Activated CD8-positive, alpha-beta memory T cell treated with anti-CD3 and anti-CD28 coated beads for 48 hours (primary cell): ENCODE results near the gene GTF2H1.
A peak's percentile ranks its signal among the peaks of the same experiment; 100 is the strongest.
"Not testable (repeated sequence)": the region's sequence is repeated elsewhere in the genome, so short reads cannot be mapped to it uniquely, and the experiment has no call there.

ENCODE experiments used
- DNase-seq, 3 experiments: peaks; one replicate each; pipeline ENCODE4 v3.0.0-alpha.2; 2020; ENCODE audit warnings: low read depth in 2 of 3, low spot score in 2 of 3

Gene GTF2H1

GRCh38 chr11:18372201-18372600 lies 49.8 kb downstream of the GTF2H1 start:
- no peak for DNase-seq

- no peak for DNase-seq
Observed at GRCh38 chr11:18374956-18375355, 52.6 kb downstream of the GTF2H1 start.

GRCh38 chr11:18375941-18376340 lies 53.6 kb downstream of the GTF2H1 start:
- no peak for DNase-seq

- DNase-seq: no peak
Observed at GRCh38 chr11:18379201-18379600, 56.8 kb downstream of the GTF2H1 start.

GRCh38 chr11:18383388-18384156 lies 61.2 kb downstream of the GTF2H1 start:
- peak in 1 of 3 experiments; percentile 46 for DNase-seq

GRCh38 chr11:18384157-18384641 lies 61.8 kb downstream of the GTF2H1 start:
- no peak for DNase-seq

- no peak for DNase-seq
Observed at GRCh38 chr11:18390088-18390487, 67.7 kb downstream of the GTF2H1 start.

GRCh38 chr11:18392434-18393321 lies 70.3 kb downstream of the GTF2H1 start:
- DNase-seq: no peak

GRCh38 chr11:18393581-18394274 lies 71.4 kb downstream of the GTF2H1 start:
- no peak for DNase-seq

- DNase-seq: peak; percentile 97 to 100 (median 99)
Observed at GRCh38 chr11:18394275-18394927, 72.0 kb downstream of the GTF2H1 start, which contains the start of gene LDHA. LDHA (plus strand) TSS chr11:18394563; CDS start chr11:18396843, 2,280 bp downstream.

- DNase-seq: no peak
Observed at GRCh38 chr11:18394928-18395734, 72.8 kb downstream of the GTF2H1 start.

GRCh38 chr11:18395735-18396504 lies 73.6 kb downstream of the GTF2H1 start:
- DNase-seq: peak; percentile 89 to 94 (median 90)

GRCh38 chr11:18397921-18398320 lies 75.6 kb downstream of the GTF2H1 start:
- DNase-seq: no peak

- not testable (repeated sequence) for DNase-seq
Observed at GRCh38 chr11:18401077-18401476, 78.7 kb downstream of the GTF2H1 start.

- DNase-seq: no peak
Observed at GRCh38 chr11:18404062-18404461, 81.7 kb downstream of the GTF2H1 start.

- DNase-seq: not testable (repeated sequence)
Observed at GRCh38 chr11:18407400-18407799, 85.0 kb downstream of the GTF2H1 start.

- DNase-seq: no peak
Observed at GRCh38 chr11:18408558-18409291, 86.4 kb downstream of the GTF2H1 start.

GRCh38 chr11:18416459-18416858 lies 94.1 kb downstream of the GTF2H1 start:
- DNase-seq: no peak
